Gastrocnemius medialis (tissue), 4 donors: ENCODE data around the gene STX12. TPM values are rescaled to one million over a fixed set of nuclear protein-coding genes. Genes with fewer than 3 reads are reported as not detected.

Experiments used
- ATAC-seq, 2 donors: fragments of 150-250 bp; one replicate each; pipeline ENCODE4 v1.9.1; 2016
- DNase-seq, 2 donors: peaks; one replicate each; pipeline ENCODE4 v3.0.0-alpha.2; 2019
- H3K27ac ChIP-seq, 4 donors: fragments of 200-600 bp; sonication (generic); 1 replicate in 1 of 4; 2 replicates in 3 of 4; pipeline ENCODE4 v1.5.1; 2016 to 2018; ENCODE audit warnings: mild to moderate bottlenecking in 2 of 4, moderate library complexity in 1 of 4
- H3K27me3 ChIP-seq, 3 donors: fragments of 200-600 bp; sonication (generic) in 2 of 3; 1 replicate in 1 of 3; 2 replicates in 2 of 3; pipeline versions ENCODE4 v1.5.1 to v1.6.0; 2016 to 2019; ENCODE audit warnings: mild to moderate bottlenecking in 1 of 3, moderate library complexity in 1 of 3
- H3K36me3 ChIP-seq, 2 donors: fragments of 200-600 bp; sonication (generic) in 1 of 2; one replicate each; pipeline ENCODE4 v1.5.1; 2017 to 2018
- H3K4me1 ChIP-seq, 2 donors: fragments of 200-600 bp; sonication (generic) in 1 of 2; one replicate each; pipeline ENCODE4 v1.5.1; 2016 to 2017; ENCODE audit warnings: mild to moderate bottlenecking in 2 of 2
- H3K4me3 ChIP-seq, 4 donors: fragments of 200-600 bp; sonication (generic) in 3 of 4; 1 replicate in 1 of 4; 2 replicates in 3 of 4; pipeline ENCODE4 v1.5.1; 2016 to 2019; ENCODE audit warnings: mild to moderate bottlenecking in 2 of 4
- H3K9me3 ChIP-seq, 3 donors: fragments of 200-600 bp; sonication (generic) in 2 of 3; 1 replicate in 1 of 3; 2 replicates in 2 of 3; pipeline ENCODE4 v1.5.1; 2016 to 2019
- POLR2A ChIP-seq, 2 donors: fragments of 450-650 bp; IDR thresholded peaks; one replicate each; pipeline ENCODE4 v1.6.1; 2017; ENCODE audit warnings: antibody characterized with exemption in 2 of 2, mild to moderate bottlenecking in 2 of 2, moderate library complexity in 2 of 2
- in situ Hi-C, 4 donors: fragments of 200-750 bp; cut with MboI; loops; one replicate each; pipeline versions ENCODE4 v1.15.0 to v1.8.0; 2017; ENCODE audit warnings: low sequenced_read_pairs in 4 of 4
- intact Hi-C: fragments of 100-400 bp; cut with DNase I; formaldehyde crosslinking; loops from one replicate; pipeline ENCODE4 v1.15.1; 2023; ENCODE audit warnings: low total_unique reads
- total RNA-seq, 4 donors: library from RNA; depleted of rRNA; stranded (reverse); fragments of >200 nt; gene quantifications; one replicate each; pipeline versions ENCODE4 v1.1.0 to v1.2.3, GENCODE V29; 2016
- TF ChIP-seq, protein P1 (sequence below), 5 experiments: fragments of 450-650 bp in 3 of 5; fragments of 200-600 bp in 2 of 5; sonication (generic) in 2 of 5; IDR thresholded peaks in 4 of 5; conservative IDR thresholded peaks in 1 of 5; 1 replicate in 4 of 5; 2 replicates in 1 of 5; pipeline ENCODE4 v1.5.1; 2016 to 2019; ENCODE audit warnings: antibody characterized with exemption in 5 of 5, mild to moderate bottlenecking in 3 of 5, moderate library complexity in 3 of 5

Gene STX12
- total RNA-seq, 4 donors from 2014 or later: 19.2 to 71.6 (median 31.2) TPM

DNA sequence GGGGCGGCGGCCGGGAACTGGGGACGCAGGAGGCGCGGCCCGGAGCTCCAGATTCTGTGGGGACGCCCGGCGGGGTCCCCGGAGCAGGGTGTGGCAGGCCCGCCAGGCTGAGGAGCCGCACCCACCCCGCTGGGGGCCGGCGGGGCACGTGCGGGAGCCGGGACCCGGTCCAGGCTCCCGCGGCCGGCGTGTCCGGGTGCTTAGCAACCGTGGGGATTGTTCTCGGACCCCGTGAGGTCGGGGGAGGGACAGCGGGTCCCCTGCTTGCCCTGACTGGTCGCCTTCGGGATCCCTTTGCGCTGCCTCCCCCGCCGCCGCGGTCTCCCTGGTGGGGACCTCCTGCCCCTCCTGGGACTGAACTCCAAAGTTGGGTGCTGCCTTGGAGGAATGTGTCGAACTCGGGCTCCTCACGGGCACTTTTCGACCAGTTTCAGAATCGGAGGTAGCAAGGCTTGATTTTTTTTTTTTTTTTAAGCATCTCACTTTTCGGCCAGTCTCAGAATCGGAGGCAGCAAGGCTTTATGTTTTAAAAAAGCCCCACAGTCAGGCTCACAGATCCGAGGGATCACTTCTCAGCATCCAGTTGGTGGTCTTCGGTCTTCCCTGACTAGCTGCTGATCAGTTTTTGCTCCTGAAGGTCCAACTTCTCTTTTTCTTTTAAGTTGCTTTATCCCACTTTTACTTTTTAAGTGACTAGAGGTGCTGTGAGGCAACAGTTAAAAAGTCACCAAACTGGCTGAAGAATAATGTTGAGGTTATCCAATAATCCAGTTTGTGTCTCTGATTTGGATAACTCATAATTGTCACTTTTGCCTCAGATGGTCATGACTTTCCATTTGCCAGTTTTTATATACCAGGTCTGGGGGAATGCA is 46.6 kb upstream of the STX12 start:
- intact Hi-C loops: loop anchor here (5.0 kb wide), 3 partner anchors 234 to 404 kb away; partner anchors contain the start of genes EYA3, TMEM222 and WASF2
- H3K9me3 ChIP-seq: no peaks in the 10 kb centered on the region
- H3K4me1 ChIP-seq: peaks cover 17 to 20% of the 10 kb centered on the region in 2 donors
- H3K27ac ChIP-seq: peak overlapping the region; percentile 88 to 97 (median 92)
- in situ Hi-C loops: no loop called here
- peaks cover 0 to 32% of the 10 kb centered on the region in 2 donors for H3K36me3 ChIP-seq
- ATAC-seq (peak; percentile 6 to 20), DNase-seq (peak; percentile 4 to 41)
- TF ChIP-seq, protein P1, sequence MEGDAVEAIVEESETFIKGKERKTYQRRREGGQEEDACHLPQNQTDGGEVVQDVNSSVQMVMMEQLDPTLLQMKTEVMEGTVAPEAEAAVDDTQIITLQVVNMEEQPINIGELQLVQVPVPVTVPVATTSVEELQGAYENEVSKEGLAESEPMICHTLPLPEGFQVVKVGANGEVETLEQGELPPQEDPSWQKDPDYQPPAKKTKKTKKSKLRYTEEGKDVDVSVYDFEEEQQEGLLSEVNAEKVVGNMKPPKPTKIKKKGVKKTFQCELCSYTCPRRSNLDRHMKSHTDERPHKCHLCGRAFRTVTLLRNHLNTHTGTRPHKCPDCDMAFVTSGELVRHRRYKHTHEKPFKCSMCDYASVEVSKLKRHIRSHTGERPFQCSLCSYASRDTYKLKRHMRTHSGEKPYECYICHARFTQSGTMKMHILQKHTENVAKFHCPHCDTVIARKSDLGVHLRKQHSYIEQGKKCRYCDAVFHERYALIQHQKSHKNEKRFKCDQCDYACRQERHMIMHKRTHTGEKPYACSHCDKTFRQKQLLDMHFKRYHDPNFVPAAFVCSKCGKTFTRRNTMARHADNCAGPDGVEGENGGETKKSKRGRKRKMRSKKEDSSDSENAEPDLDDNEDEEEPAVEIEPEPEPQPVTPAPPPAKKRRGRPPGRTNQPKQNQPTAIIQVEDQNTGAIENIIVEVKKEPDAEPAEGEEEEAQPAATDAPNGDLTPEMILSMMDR (IDR thresholded peaks at IDR 0.05 in 4 of 5, conservative IDR thresholded peaks at IDR 0.05 in 1 of 5): no peak
- TF ChIP-seq POLR2A (IDR thresholded peaks at IDR 0.05): no peak
- H3K27me3 ChIP-seq: no peaks in the 10 kb centered on the region
- peak overlapping the region; percentile 69 to 92 (median 72) for H3K4me3 ChIP-seq

GRCh38 chr1:27727126-27727525 is 45.9 kb upstream of the STX12 start:
- H3K4me1 ChIP-seq: peaks cover 17 to 20% of the 10 kb centered on the region in 2 donors
- peak overlapping the region; percentile 69 to 92 (median 72) for H3K4me3 ChIP-seq
- no peaks in the 10 kb centered on the region for H3K27me3 ChIP-seq
- intact Hi-C loops: loop anchor here (5.0 kb wide), 3 partner anchors 235 to 405 kb away; partner anchors contain the start of genes EYA3, TMEM222 and WASF2
- peaks cover 0 to 37% of the 10 kb centered on the region in 2 donors for H3K36me3 ChIP-seq
- TF ChIP-seq, protein P1 (IDR thresholded peaks at IDR 0.05 in 4 of 5, conservative IDR thresholded peaks at IDR 0.05 in 1 of 5): no peak
- TF ChIP-seq POLR2A (IDR thresholded peaks at IDR 0.05): no peak
- DNase-seq (no peak), ATAC-seq (no peak)
- H3K27ac ChIP-seq: peak overlapping the region; percentile 88 to 97 (median 92)
- in situ Hi-C loops: no loop called here
- no peaks in the 10 kb centered on the region for H3K9me3 ChIP-seq

DNA sequence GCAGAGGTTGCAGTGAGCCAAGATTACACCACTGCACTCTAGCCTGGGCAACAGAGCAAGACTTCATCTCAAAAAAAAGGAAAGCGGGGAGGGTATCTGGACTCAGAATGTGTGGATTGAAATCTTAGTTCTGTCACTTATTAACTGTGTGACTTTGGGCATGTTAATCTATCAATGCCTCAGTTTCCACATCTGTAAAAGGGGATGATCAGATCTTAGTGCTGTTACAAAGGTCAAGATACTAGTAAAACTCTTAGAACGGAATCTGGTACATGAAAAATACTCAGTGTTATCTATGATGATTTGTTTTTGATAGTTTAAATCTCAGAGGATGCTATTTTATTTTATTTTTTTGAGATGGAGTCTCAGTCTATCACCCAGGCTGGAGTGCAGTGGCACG is 36.8 kb upstream of the STX12 start:
- Histone ChIP-seq H3K27me3 (no peaks in the 10 kb centered on the region), H3K4me1 (no peaks in the 10 kb centered on the region), H3K9me3 (no peaks in the 10 kb centered on the region), H3K36me3 (peaks cover 0 to 70% of the 10 kb centered on the region in 2 donors), H3K4me3 (no peak overlapping the region), H3K27ac (no peak overlapping the region)
- TF ChIP-seq, protein P1 (IDR thresholded peaks at IDR 0.05 in 4 of 5, conservative IDR thresholded peaks at IDR 0.05 in 1 of 5): no peak
- no peak for TF ChIP-seq POLR2A (IDR thresholded peaks at IDR 0.05)
- intact Hi-C loops: no loop called here
- in situ Hi-C loops: no loop called here
- no peak for ATAC-seq
- DNase-seq: no peak

DNA sequence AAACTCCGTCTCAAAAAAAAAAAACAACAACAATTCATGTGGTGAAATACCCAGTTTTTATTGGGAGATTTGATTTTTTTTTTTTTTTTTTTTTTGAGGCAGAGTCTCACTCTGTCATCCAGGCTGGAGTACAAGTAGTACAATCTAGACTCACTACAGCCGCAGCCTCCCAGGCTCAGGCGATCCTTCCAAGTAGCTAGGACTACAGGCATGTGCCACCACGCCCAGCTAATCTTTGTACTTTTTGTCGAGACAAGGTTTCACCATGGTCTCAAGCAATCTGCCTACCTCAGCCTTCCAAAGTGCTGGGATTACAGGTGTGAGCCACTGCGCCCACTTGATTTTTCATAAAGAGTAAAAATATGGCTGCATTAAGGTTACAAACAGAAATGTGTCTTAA is 31.9 kb upstream of the STX12 start:
- no peak for ATAC-seq
- Histone ChIP-seq H3K36me3 (peaks cover 0 to 50% of the 10 kb centered on the region in 2 donors), H3K27me3 (no peaks in the 10 kb centered on the region), H3K27ac (no peak overlapping the region), H3K4me3 (no peak overlapping the region), H3K9me3 (no peaks in the 10 kb centered on the region), H3K4me1 (no peaks in the 10 kb centered on the region)
- no peak for TF ChIP-seq POLR2A (IDR thresholded peaks at IDR 0.05)
- TF ChIP-seq, protein P1 (IDR thresholded peaks at IDR 0.05 in 4 of 5, conservative IDR thresholded peaks at IDR 0.05 in 1 of 5): no peak
- intact Hi-C loops (no loop called here), in situ Hi-C loops (no loop called here)
- no peak for DNase-seq
